Memory B cell (primary cell): Measurements from ENCODE around the gene ABCC4.
"Not testable (repeated sequence)": the region's sequence is repeated elsewhere in the genome, so short reads cannot be mapped to it uniquely, and the experiment has no call there.

ENCODE experiments used
- ATAC-seq: fragments of 150-1000 bp; cut with Tn5 transposase; 2 replicates; pipeline ENCODE4 v1.10.0; 2021; ENCODE audit warnings: low read depth, mild to moderate bottlenecking, moderate library complexity
- DNase-seq, 2 donors: peaks; one replicate each; pipeline ENCODE4 v3.0.0; 2022; ENCODE audit warnings: low spot score in 2 of 2
- H3K27ac Mint-ChIP-seq: one replicate; pipeline ENCODE4 v1.8.0; 2022; ENCODE audit warnings: mild to moderate bottlenecking, moderate library complexity, mixed read lengths
- H3K27me3 Mint-ChIP-seq: one replicate; pipeline ENCODE4 v1.8.0; 2022; ENCODE audit warnings: mixed read lengths
- H3K36me3 Mint-ChIP-seq: one replicate; pipeline ENCODE4 v1.8.0; 2022; ENCODE audit warnings: mild to moderate bottlenecking, mixed read lengths
- H3K4me1 Mint-ChIP-seq: one replicate; pipeline ENCODE4 v1.8.0; 2022; ENCODE audit warnings: mixed read lengths
- H3K4me3 Mint-ChIP-seq: one replicate; pipeline ENCODE4 v1.8.0; 2022; ENCODE audit warnings: mild to moderate bottlenecking, moderate library complexity, mixed read lengths
- H3K9me3 Mint-ChIP-seq: one replicate; pipeline ENCODE4 v1.8.0; 2022; ENCODE audit warnings: mixed read lengths

ABCC4 gene

DNA sequence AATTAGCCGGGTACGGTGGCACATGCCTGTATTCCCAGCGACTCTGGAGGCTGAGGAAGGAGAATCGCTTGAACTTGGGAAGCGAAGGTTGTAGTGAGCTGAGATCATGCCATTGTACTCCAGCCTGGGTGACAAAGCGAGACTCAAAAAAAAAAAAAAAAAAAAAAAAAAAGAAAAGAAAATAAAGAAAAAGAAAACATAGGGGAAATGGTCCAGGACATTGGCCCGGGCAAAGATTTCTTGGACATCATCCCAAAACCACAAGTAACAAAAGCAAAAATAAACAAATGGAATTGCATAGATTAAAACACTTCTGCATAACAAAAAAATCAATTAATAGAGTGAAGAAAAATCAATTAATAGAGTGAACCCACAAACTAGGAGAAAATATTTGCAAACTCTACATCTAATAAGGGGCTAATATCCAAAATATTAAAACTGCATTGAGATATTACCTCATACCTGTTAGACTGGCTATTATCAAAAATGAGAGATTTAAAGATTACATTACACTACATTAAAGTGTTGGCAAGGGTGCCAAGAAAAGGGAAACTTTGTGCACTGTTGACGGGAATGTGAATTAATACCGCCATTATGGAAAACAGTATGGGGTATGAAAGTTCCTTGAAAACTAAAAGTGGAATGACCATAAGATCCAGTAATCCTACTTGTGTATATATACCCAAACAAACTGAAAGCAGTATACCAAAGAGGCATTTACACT, 18.5 kb upstream of the ABCC4 start:
- H3K4me3 Mint-ChIP-seq = no peak overlapping the region
- H3K36me3 Mint-ChIP-seq = no peaks in the 10 kb centered on the region
- ATAC-seq = no peak
- H3K27me3 Mint-ChIP-seq = no peaks in the 10 kb centered on the region
- no peaks in the 10 kb centered on the region for H3K9me3 Mint-ChIP-seq
- H3K27ac Mint-ChIP-seq = no peak overlapping the region
- no peaks in the 10 kb centered on the region for H3K4me1 Mint-ChIP-seq
- no peak for DNase-seq

GRCh38 chr13:95317039-95317989, 16.1 kb upstream of the ABCC4 start:
- Mint-ChIP-seq H3K4me3 (no peak overlapping the region), H3K4me1 (no peaks in the 10 kb centered on the region), H3K9me3 (no peaks in the 10 kb centered on the region), H3K27me3 (no peaks in the 10 kb centered on the region), H3K36me3 (no peaks in the 10 kb centered on the region), H3K27ac (no peak overlapping the region)
- no peak for DNase-seq
- ATAC-seq = no peak

- no peak for DNase-seq
- ATAC-seq = no peak
- Mint-ChIP-seq H3K36me3 (no peaks in the 10 kb centered on the region), H3K9me3 (no peaks in the 10 kb centered on the region), H3K27ac (no peak overlapping the region), H3K4me3 (no peak overlapping the region), H3K4me1 (no peaks in the 10 kb centered on the region), H3K27me3 (no peaks in the 10 kb centered on the region)
Measured at GRCh38 chr13:95315752-95316151, 14.5 kb upstream of the ABCC4 start.

GRCh38 chr13:95307507-95307906, 6.3 kb upstream of the ABCC4 start:
- Mint-ChIP-seq H3K36me3 (no peaks in the 10 kb centered on the region), H3K27ac (no peak overlapping the region), H3K4me3 (no peak overlapping the region), H3K9me3 (no peaks in the 10 kb centered on the region), H3K27me3 (no peaks in the 10 kb centered on the region), H3K4me1 (no peaks in the 10 kb centered on the region)
- DNase-seq (no peak), ATAC-seq (no peak)

DNA sequence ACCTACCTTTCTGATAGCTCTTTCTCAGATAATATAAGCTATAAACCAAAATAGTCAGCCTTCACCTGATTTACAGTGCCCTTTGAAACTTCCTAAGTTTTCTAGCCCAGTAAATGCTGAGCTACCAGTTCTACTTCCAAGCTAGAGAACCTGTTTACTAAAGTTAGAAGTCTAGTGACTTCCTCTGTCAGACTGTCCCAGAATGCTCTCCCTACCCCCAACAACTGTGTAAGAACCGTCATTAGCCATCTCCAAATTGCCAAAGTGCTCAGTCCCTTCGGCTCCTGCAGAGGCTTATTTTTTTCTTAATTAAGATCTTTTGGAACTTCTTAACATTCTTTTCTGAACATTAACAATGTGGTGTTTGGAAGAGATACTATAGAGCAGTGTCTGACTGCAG, 3.2 kb upstream of the ABCC4 start:
- no peaks in the 10 kb centered on the region for H3K36me3 Mint-ChIP-seq
- H3K4me3 Mint-ChIP-seq = no peak overlapping the region
- DNase-seq = no peak
- H3K4me1 Mint-ChIP-seq = peaks cover 15% of the 10 kb centered on the region
- ATAC-seq = no peak
- no peaks in the 10 kb centered on the region for H3K9me3 Mint-ChIP-seq
- no peak overlapping the region for H3K27ac Mint-ChIP-seq
- H3K27me3 Mint-ChIP-seq = no peaks in the 10 kb centered on the region

DNA sequence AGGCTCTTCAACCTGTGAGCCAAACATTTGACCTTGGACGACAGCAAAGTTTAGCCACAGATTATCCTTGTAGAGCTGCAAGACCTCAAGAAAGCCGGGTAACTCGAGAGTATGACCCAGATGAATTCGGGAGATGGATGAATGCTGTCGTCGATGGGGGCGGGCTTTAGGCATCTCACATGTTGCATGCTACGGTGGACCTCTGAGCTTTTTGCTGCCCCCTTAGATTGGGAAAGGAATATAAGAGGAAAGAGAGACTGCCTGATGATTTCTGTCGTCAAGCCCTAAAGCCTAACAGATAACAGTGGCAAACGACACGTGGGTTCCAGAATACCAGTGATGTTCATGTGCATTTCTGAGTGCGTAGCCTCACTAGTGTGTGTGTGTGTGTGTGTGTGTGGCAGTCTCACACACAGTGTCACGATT, 730 bp upstream of the ABCC4 start:
- Mint-ChIP-seq H3K27me3 (no peaks in the 10 kb centered on the region), H3K4me3 (peak overlapping the region; percentile 85), H3K36me3 (no peaks in the 10 kb centered on the region), H3K27ac (peak overlapping the region; percentile 47), H3K9me3 (no peaks in the 10 kb centered on the region), H3K4me1 (peaks cover 18% of the 10 kb centered on the region)
- DNase-seq = no peak
- ATAC-seq = peak; percentile 4

DNA sequence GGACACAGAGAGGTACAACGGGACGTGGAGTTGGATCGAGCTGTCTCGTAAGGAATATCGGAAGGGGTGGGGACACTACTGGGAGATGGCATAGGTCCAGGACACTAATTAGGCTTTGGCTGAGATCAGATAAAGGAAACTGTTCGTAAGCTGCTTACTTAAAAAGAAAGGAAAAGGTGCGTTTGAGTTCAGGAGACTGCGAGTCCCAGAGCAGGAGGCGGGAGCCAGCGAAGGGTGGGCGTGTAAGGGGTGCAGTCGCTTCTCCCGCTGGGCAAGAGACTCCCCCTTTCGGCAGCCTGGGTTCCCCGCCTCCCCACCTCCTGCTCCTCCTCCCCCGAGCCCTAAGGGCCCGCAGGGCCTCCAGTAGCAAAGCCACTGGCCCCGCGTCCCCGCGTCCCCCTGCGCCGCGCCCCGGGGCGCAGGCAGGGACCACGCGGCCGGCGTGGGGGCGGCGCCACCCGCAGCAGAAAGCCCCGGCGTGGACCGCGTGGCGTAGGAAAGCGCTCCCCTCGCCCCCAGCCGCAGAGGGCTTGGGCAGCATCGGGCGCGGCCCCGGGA, 547 bp downstream of the ABCC4 start:
- H3K9me3 Mint-ChIP-seq = no peaks in the 10 kb centered on the region
- H3K36me3 Mint-ChIP-seq = no peaks in the 10 kb centered on the region
- peak overlapping the region; percentile 89 for H3K4me3 Mint-ChIP-seq
- DNase-seq = peak; percentile 9 to 35
- peak overlapping the region; percentile 46 for H3K27ac Mint-ChIP-seq
- H3K27me3 Mint-ChIP-seq = no peaks in the 10 kb centered on the region
- ATAC-seq = peak; percentile 54
- H3K4me1 Mint-ChIP-seq = peaks cover 23% of the 10 kb centered on the region

DNA sequence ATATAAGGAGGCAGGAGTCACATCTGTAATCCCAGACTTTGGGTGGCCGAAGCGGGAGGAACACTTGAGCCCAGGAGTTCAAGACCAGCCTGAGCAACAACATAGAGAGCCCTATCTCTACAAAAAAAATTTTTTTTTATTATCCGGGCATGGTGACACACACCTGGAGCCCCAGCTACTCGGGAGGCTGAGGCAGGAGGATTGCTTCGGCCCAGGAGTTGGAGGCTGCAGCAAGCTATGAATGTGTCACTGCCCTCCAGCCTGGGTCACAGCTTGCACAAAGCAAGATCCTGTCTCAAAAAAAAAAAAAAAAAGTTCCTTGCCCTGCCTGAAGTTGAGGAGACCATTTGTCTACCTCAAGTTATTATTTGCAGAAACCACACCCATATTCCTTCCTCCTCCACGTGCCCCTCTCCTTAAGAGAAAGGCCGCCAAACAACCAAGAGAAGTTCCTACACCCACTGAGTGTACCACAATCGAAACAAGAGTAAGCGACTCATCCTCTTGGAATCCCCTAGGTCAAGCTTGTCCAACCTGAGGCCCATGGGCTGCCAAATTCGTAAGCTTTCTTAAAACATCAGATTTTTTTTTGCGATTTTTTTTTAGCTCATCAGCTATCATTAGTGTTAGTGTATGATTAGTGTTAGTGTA, 2.2 kb downstream of the ABCC4 start:
- Mint-ChIP-seq H3K4me3 (peak overlapping the region; percentile 89), H3K27ac (peak overlapping the region; percentile 72), H3K4me1 (peaks cover 23% of the 10 kb centered on the region), H3K36me3 (no peaks in the 10 kb centered on the region), H3K27me3 (no peaks in the 10 kb centered on the region), H3K9me3 (no peaks in the 10 kb centered on the region)
- no peak for ATAC-seq
- no peak for DNase-seq

- no peaks in the 10 kb centered on the region for H3K9me3 Mint-ChIP-seq
- no peaks in the 10 kb centered on the region for H3K27me3 Mint-ChIP-seq
- no peak for ATAC-seq
- H3K4me3 Mint-ChIP-seq = no peak overlapping the region
- no peak for DNase-seq
- peaks cover 23% of the 10 kb centered on the region for H3K4me1 Mint-ChIP-seq
- H3K36me3 Mint-ChIP-seq = no peaks in the 10 kb centered on the region
- H3K27ac Mint-ChIP-seq = peak overlapping the region; percentile 60
Measured at GRCh38 chr13:95298169-95298965, 2.9 kb downstream of the ABCC4 start.

DNA sequence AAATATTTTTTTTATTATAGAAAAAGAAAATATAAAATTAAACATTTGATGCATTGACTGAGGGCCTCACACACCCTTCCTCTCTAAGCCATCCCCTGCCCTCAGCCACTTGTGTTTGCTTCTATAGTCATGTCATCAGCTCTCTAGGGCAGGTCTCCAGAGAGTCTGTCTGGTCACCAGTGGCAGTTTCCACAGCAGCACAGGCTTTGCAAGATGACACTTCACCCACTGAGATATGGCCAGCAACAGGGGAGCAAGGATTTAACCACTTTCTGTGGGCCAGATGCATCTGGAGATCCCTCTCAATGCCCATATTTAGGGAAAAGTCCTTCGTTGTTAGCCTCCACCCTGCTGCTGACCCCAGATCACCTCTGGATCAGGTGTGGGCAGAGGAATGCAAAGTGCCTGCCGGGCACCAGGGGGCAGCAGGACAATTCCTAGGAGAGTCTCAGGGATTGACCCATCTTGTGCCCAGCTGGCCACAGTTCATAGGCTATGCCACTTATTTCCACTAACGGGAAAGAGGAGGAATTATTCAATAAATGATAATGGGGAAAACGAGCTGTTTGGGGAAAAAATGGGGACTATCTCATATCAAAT, 4.8 kb downstream of the ABCC4 start:
- ATAC-seq = no peak
- H3K27me3 Mint-ChIP-seq = no peaks in the 10 kb centered on the region
- H3K36me3 Mint-ChIP-seq = peaks cover 4% of the 10 kb centered on the region
- H3K4me3 Mint-ChIP-seq = no peak overlapping the region
- no peak for DNase-seq
- H3K4me1 Mint-ChIP-seq = peaks cover 23% of the 10 kb centered on the region
- H3K9me3 Mint-ChIP-seq = no peaks in the 10 kb centered on the region
- H3K27ac Mint-ChIP-seq = no peak overlapping the region

DNA sequence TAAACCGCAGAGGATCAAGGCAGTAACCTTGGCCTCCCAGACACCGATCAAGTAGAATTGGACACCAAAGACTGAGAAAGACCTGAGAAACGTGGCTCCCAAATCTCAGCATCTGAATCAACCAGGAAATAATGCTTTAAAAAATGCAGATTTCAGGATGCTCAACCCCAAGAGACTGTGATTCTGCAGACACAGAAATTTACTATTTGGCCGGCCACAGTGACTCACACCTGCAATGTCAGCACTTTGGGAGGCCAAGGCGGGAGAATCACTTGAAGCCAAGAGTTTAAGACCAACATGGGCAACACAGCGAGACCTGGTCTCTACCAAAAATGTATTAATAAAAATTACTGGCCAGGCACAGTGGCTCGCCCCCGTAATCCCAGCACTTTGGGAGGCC, 6.2 kb downstream of the ABCC4 start:
- H3K4me3 Mint-ChIP-seq = no peak overlapping the region
- peaks cover 21% of the 10 kb centered on the region for H3K4me1 Mint-ChIP-seq
- no peak for DNase-seq
- no peaks in the 10 kb centered on the region for H3K9me3 Mint-ChIP-seq
- H3K36me3 Mint-ChIP-seq = peaks cover 6% of the 10 kb centered on the region
- no peak overlapping the region for H3K27ac Mint-ChIP-seq
- no peaks in the 10 kb centered on the region for H3K27me3 Mint-ChIP-seq
- ATAC-seq = no peak

- Mint-ChIP-seq H3K36me3 (peaks cover 6% of the 10 kb centered on the region), H3K27me3 (no peaks in the 10 kb centered on the region), H3K27ac (no peak overlapping the region), H3K4me3 (no peak overlapping the region), H3K4me1 (peaks cover 14% of the 10 kb centered on the region), H3K9me3 (no peaks in the 10 kb centered on the region)
- DNase-seq (no peak), ATAC-seq (no peak)
Measured at GRCh38 chr13:95292622-95293021, 8.6 kb downstream of the ABCC4 start.

DNA sequence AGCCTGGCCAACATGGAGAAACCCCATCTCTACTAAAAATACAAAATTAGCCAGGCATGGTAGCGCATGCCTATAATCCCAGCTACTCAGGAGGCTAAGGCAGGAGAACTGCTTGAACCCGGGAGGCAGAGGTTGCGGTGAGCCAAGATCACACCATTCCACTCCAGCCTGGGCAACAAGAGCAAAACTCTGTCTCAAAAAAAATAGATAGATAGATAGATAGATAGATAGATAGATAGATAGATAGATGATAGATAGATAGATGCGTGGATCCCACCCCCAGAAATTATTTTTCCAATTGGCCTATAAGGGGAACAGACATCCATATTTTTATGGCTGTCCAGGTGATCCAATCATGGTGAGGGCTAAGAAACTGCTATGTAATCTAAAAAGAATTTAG, 11.3 kb downstream of the ABCC4 start:
- H3K36me3 Mint-ChIP-seq = not testable (repeated sequence)

More for the DNA sequence above, 11.3 kb downstream of the ABCC4 start:
- not testable (repeated sequence) for ATAC-seq, H3K9me3 Mint-ChIP-seq, H3K27me3 Mint-ChIP-seq, H3K27ac Mint-ChIP-seq, H3K4me3 Mint-ChIP-seq, DNase-seq
- H3K4me1 Mint-ChIP-seq = peaks cover 19% of the 10 kb centered on the region
